KMS-11 (cell line): ENCODE measurements around the gene CD1C.
A peak's percentile ranks its signal among the peaks of the same experiment; 100 is the strongest.
"Not testable (repeated sequence)": the region's sequence is repeated elsewhere in the genome, so short reads cannot be mapped to it uniquely, and the experiment has no call there.

Source experiments
- H2AFZ ChIP-seq: fragments of 200-600 bp; sonication (generic); 2 replicates; pipeline ENCODE4 v1.6.1; 2016; ENCODE audit warnings: antibody characterized with exemption, mixed run types, low read depth
- H3K27ac ChIP-seq: fragments of 200-600 bp; sonication (generic); 2 replicates; pipeline ENCODE4 v1.6.1; 2016; ENCODE audit warnings: mild to moderate bottlenecking, mixed run types
- H3K27me3 ChIP-seq: fragments of 200-600 bp; sonication (generic); 2 replicates; pipeline ENCODE4 v1.6.1; 2017; ENCODE audit warnings: mild to moderate bottlenecking, low read depth, mixed run types, moderate library complexity; ENCODE audit not compliant: insufficient read depth
- H3K36me3 ChIP-seq: fragments of 200-600 bp; sonication (generic); 2 replicates; pipeline ENCODE4 v1.6.1; 2017; ENCODE audit warnings: mild to moderate bottlenecking, mixed run types; ENCODE audit not compliant: insufficient read depth
- H3K4me1 ChIP-seq: fragments of 200-600 bp; sonication (generic); 2 replicates; pipeline ENCODE4 v1.6.1; 2016; ENCODE audit warnings: mild to moderate bottlenecking, low read depth, mixed run types; ENCODE audit not compliant: poor library complexity, severe bottlenecking
- H3K4me2 ChIP-seq: fragments of 200-600 bp; sonication (generic); 2 replicates; pipeline ENCODE4 v1.7.0; 2016; ENCODE audit warnings: mild to moderate bottlenecking, mixed run types
- H3K4me3 ChIP-seq: fragments of 200-600 bp; sonication (generic); IDR thresholded peaks from 2 replicates; pipeline ENCODE4 v1.6.1; 2017; ENCODE audit warnings: low read depth, low read length, mixed read lengths; ENCODE audit not compliant: insufficient read depth
- H3K79me2 ChIP-seq: fragments of 200-600 bp; sonication (generic); 2 replicates; pipeline ENCODE4 v1.6.1; 2016; ENCODE audit warnings: low read depth, mixed run types; ENCODE audit not compliant: insufficient read depth
- H3K9ac ChIP-seq: fragments of 200-600 bp; sonication (generic); 2 replicates; pipeline ENCODE4 v1.6.1; 2016; ENCODE audit warnings: mild to moderate bottlenecking, mixed run types
- H4K20me1 ChIP-seq: fragments of 200-600 bp; sonication (generic); 2 replicates; pipeline ENCODE4 v1.6.1; 2016; ENCODE audit warnings: mild to moderate bottlenecking, mixed run types; ENCODE audit not compliant: insufficient read depth
- TF ChIP-seq, protein P1 (sequence below): fragments of 200-600 bp; sonication (generic); conservative IDR thresholded peaks from 2 replicates; pipeline ENCODE4 v1.6.1; 2017; ENCODE audit warnings: low read depth, mild to moderate bottlenecking, antibody characterized with exemption, low read length, moderate library complexity, mixed read lengths

The CD1C gene

DNA sequence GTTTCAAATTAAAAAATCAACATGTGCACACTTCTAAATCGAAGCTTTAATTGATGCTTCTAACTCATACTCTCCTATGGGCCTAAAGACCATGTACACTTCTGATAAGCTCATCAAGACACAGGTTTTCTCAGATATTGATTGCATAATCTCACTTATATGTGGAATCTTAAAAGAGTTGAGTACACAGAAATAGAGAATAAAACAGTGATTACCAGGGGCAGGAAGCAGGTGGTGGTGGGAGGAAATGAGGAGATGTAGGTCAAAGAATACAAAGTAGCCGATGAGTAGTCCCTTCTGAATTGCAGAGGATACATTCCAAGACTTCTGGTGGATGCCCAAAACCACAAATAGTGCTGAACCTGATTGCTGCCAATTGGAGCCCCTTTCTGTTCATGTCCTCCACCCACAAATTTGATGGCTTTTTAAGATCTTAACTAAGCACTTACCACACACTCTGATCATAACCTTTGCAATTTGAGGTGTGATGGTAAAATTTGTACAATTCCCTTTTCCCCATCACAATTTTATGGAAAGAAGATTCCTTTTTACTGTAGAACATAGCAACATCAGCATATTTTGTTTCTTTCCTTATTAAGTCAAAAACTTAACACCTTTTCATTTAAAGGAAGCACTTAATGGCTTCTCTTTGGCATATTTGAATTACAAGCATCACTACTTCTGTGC is 44.9 kb downstream of the CD1C start:
- Histone ChIP-seq H3K27me3 (no peaks in the 10 kb centered on the region), H3K4me1 (peaks cover 19% of the 10 kb centered on the region), H3K79me2 (no peaks in the 10 kb centered on the region), H3K27ac (no peak overlapping the region), H2AFZ (no peak overlapping the region), H3K4me2 (peak overlapping the region; percentile 6; the same call in 1 of the 2 replicates), H3K9ac (no peak overlapping the region), H4K20me1 (no peaks in the 10 kb centered on the region), H3K36me3 (no peaks in the 10 kb centered on the region), H3K4me3 (no peak overlapping the region)
- TF ChIP-seq, protein P1, sequence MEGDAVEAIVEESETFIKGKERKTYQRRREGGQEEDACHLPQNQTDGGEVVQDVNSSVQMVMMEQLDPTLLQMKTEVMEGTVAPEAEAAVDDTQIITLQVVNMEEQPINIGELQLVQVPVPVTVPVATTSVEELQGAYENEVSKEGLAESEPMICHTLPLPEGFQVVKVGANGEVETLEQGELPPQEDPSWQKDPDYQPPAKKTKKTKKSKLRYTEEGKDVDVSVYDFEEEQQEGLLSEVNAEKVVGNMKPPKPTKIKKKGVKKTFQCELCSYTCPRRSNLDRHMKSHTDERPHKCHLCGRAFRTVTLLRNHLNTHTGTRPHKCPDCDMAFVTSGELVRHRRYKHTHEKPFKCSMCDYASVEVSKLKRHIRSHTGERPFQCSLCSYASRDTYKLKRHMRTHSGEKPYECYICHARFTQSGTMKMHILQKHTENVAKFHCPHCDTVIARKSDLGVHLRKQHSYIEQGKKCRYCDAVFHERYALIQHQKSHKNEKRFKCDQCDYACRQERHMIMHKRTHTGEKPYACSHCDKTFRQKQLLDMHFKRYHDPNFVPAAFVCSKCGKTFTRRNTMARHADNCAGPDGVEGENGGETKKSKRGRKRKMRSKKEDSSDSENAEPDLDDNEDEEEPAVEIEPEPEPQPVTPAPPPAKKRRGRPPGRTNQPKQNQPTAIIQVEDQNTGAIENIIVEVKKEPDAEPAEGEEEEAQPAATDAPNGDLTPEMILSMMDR = no peak

DNA sequence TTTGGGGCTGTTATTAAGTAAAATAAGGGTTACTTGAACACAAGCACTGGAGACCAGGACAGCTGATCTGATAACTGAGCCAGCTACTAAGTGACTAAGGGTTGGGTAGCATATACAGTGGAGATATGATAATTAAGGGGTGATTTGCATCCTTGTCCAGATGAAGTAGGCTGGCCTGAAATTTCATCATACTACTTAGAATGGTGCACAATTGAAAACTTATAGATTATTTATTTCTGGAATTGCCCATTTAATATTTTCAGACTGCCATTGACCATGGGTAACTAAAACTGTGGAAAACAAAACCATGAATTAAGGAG is 45.5 kb downstream of the CD1C start:
- Histone ChIP-seq H4K20me1 (no peaks in the 10 kb centered on the region), H3K4me3 (no peak overlapping the region), H3K27me3 (no peaks in the 10 kb centered on the region), H3K4me2 (no peak overlapping the region), H3K9ac (no peak overlapping the region), H3K4me1 (peaks cover 19% of the 10 kb centered on the region), H3K27ac (no peak overlapping the region), H3K36me3 (no peaks in the 10 kb centered on the region), H2AFZ (no peak overlapping the region), H3K79me2 (no peaks in the 10 kb centered on the region)
- TF ChIP-seq, protein P1 = no peak

DNA sequence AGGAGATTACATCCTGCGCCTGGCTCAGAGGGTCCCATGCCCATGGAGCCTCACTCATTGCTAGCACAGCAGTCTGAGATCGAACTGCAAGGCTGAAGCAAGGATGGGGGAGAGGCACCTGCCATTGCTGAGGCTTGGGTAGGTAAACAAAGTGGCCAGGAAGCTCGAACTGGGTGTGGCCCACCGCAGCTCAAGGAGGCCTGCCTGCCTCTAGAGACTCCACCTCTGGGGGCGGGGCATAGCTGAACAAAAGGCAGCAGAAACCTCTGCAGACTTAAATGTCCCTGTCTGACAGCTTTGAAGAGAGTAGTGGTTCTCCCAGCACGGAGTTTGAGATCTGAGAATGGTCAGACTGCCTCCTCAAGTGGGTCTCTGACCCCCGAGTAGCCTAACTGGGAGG is 46.7 kb downstream of the CD1C start:
- not testable (repeated sequence) for H3K79me2 ChIP-seq, H2AFZ ChIP-seq, H3K36me3 ChIP-seq, H3K27me3 ChIP-seq, H3K4me2 ChIP-seq, H3K4me3 ChIP-seq, H3K9ac ChIP-seq, H4K20me1 ChIP-seq, H3K27ac ChIP-seq
- H3K4me1 ChIP-seq = peaks cover 19% of the 10 kb centered on the region
